Fibroblast of lung (primary cell): Measurements from ENCODE around the gene ACTG1.

Experiments
- EZH2 ChIP-seq: IDR thresholded peaks from 2 replicates; pipeline ENCODE4 v1.5.1; 2012; ENCODE audit warnings: low read length, control low read depth, mild to moderate bottlenecking; ENCODE audit errors: missing control alignments
- TF ChIP-seq, protein P1 (sequence below), 2 donors: IDR thresholded peaks in 1 of 2; conservative IDR thresholded peaks in 1 of 2; 1 replicate in 1 of 2; 2 replicates in 1 of 2; pipeline ENCODE4 v1.5.1; 2011 to 2012; ENCODE audit warnings: low read length in 2 of 2, control low read depth in 1 of 2, inconsistent platforms in 1 of 2, low read depth in 1 of 2, mild to moderate bottlenecking in 1 of 2

DNA sequence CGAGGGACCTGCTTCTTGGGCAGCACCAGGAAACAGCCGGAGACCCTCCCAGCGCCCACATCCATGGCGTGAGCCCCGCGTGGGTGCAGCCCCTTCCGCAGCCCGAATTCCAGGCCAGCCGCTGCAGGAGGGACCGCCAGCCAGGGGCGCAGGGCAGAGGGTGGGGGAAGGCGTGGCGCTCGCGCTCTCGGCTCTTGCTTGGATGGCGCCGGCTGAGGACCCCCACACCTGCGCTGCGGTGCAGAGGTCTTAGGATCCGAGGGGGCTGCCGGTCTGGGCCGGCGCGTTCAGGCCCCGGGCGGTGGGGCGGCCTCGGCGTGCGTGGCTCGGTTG lies 28.8 kb downstream of the ACTG1 start:
- TF ChIP-seq, protein P1, sequence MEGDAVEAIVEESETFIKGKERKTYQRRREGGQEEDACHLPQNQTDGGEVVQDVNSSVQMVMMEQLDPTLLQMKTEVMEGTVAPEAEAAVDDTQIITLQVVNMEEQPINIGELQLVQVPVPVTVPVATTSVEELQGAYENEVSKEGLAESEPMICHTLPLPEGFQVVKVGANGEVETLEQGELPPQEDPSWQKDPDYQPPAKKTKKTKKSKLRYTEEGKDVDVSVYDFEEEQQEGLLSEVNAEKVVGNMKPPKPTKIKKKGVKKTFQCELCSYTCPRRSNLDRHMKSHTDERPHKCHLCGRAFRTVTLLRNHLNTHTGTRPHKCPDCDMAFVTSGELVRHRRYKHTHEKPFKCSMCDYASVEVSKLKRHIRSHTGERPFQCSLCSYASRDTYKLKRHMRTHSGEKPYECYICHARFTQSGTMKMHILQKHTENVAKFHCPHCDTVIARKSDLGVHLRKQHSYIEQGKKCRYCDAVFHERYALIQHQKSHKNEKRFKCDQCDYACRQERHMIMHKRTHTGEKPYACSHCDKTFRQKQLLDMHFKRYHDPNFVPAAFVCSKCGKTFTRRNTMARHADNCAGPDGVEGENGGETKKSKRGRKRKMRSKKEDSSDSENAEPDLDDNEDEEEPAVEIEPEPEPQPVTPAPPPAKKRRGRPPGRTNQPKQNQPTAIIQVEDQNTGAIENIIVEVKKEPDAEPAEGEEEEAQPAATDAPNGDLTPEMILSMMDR (conservative IDR thresholded peaks at IDR 0.05 in 1 of 2, IDR thresholded peaks at IDR 0.05 in 1 of 2; ENCODE audit: low read depth in 1 of 2, low read length in 2 of 2): no peak
- no peak for TF ChIP-seq EZH2
